Measurements from ENCODE around the gene TXN2.

TXN2 gene

DNA sequence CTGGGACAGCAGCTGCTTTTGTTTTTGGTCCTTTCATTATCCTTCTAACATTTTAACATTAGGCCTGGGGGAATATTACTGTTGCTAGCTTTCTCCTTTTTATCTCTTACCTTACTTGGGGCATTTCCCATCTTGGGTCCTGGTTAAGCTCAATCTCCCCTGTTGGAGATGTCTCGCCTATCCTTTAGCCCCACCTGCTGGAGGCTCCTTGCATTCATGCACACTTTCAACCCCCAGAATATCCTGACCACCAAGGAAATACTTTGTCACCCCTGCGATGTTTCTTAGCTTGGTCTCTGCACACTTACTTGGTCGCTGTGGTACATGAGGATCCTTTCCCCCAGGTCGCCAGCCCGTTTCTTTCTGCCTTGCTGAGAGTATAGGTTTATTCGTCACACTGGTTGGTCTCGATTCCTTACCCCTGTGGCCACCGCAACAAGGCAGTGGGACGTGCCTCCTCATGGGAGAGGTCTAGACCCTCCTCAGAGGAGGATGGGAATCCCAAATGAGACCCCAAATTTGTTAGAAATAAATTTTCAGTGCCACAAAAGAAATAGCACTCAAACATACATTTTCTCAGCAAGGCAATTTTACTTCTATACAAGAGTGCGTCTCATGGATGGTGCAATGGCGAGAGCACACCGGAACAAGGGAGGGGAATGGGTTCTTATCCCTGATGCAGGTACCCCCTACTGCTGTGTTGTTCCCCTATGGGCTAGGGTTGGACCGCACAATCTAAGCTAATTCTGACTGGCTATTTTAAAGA, 5.4 kb upstream of the TXN2 start:
- DNase-seq (ENCODE audit: low read depth, low spot score) = no peak

DNA sequence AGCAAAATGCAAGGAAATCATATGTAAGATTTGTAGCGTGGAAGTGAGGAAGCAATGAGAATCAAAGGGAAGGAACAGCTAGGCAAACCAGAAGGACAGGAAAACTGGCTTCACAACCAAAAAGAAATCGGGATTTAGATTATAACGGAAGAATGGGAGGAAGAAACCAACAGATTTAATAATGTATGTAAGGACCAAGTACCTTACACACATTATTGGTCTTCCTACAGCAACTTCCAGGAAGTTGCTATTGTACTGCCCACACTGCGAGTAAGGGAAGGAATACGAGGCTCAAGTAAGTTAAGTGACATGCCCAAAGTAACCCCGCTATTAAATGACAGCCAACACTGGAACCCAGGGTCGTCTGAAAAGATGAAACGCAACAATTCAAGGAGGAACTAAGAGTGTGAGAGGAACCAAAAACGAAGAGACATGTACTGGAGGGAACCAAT, 473 bp downstream of the TXN2 start:
- no peak for DNase-seq (ENCODE audit: low read depth, low spot score)

DNA sequence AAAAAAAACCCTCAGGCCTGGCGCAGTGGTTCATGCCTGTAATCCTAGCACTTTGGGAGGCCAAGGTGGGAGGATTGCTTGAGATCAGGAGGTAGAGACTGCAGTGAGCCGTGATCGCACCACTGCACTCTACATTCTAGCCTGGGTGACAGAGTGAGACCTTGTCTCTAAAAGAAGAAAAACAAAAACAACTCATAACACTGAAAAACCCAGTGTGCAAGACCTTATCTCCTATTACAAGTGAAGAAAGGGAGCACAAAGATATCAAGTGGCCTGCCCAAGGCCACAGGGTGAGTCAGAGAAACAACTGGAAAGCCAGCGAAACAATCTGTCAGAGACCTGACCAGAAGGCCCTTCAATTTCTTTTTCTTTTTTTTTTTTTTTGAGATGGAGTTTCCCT, 2.5 kb downstream of the TXN2 start:
- no peak for DNase-seq (ENCODE audit: low read depth, low spot score)

DNA sequence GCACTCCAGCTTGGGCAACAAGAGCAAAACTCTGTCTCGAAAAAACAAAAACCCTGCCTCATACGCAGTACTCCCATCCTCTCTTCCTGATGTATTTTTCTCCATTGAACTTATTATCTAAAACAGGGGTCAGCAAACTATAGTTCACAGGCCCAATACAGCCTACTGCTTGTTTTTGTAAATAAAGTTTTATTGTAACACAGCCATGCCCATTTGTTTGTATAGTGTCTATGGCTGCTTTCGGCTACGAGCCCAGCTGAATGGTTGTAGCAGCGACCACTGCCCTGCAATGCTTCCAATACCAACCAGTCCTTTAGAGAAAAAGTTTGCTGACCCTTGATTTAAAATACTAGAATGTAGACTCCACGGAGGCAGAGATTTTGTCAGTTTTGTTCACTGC, 6.1 kb downstream of the TXN2 start:
- DNase-seq (ENCODE audit: low read depth, low spot score) = no peak

DNA sequence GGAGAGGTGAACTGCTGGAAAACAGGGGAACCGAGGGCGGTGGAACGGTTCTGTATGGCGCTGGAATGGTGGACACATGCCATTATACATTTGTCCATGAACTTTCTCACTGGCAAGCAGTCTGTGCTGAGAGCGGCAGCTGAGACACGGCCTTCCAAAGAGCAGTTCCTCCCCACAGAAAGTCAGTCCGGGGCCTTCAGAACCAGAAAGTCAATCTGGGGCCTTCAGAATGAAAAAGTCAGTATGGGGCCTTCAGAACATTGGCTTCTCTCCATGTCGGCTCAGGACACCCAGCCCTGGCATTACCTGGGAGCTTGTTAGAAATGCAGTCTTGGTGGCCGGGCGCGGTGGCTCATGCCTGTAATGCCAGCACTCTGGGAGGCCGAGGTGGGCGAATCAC, 8.8 kb downstream of the TXN2 start:
- no peak for DNase-seq (ENCODE audit: low read depth, low spot score)

GRCh38 chr22:36471341-36471821, 10.1 kb downstream of the TXN2 start:
- DNase-seq (ENCODE audit: low read depth, low spot score) = no peak

DNA sequence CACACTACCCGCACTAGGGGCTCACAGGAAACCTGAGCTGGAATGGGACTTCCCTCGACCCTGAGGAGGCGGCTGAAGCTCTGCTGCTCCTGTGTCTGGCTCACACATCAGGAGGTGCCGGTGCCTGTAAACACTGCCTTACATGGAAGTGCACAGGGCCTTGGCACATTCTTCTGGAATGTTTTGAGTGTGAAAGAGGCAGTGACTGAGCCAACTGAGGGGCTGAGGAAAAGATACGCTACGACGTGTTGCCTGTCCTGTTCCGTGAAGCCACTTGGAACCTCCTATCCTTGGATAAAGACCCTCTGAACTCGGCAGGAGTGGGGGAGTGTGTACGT, 10.5 kb downstream of the TXN2 start:
- no peak for DNase-seq (ENCODE audit: low read depth, low spot score)

GRCh38 chr22:36470162-36470993, 11.1 kb downstream of the TXN2 start:
- no peak for DNase-seq (ENCODE audit: low read depth, low spot score)

GRCh38 chr22:36469094-36469710, 12.2 kb downstream of the TXN2 start:
- DNase-seq (ENCODE audit: low read depth, low spot score) = no peak

DNA sequence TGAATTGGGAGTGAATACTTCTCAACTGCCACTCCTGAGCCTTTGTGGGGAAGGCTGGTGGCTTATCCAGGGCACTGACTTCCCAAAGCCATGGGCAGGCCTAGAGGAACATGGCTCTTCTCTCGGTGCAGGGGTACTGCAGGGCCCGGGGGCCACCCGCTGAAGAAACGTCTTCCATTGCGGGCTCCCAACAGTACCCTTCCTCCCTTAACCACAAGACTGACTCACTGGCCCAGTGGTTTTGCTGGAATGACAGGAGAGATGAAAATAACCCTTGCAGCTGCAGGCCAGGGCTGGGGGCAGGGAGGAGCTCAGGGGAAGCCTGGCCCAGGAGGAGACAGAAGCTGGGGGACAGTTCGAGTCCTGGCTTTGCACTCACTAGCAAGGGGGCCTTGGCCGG, 13.5 kb downstream of the TXN2 start:
- DNase-seq (ENCODE audit: low read depth, low spot score) = no peak

DNA sequence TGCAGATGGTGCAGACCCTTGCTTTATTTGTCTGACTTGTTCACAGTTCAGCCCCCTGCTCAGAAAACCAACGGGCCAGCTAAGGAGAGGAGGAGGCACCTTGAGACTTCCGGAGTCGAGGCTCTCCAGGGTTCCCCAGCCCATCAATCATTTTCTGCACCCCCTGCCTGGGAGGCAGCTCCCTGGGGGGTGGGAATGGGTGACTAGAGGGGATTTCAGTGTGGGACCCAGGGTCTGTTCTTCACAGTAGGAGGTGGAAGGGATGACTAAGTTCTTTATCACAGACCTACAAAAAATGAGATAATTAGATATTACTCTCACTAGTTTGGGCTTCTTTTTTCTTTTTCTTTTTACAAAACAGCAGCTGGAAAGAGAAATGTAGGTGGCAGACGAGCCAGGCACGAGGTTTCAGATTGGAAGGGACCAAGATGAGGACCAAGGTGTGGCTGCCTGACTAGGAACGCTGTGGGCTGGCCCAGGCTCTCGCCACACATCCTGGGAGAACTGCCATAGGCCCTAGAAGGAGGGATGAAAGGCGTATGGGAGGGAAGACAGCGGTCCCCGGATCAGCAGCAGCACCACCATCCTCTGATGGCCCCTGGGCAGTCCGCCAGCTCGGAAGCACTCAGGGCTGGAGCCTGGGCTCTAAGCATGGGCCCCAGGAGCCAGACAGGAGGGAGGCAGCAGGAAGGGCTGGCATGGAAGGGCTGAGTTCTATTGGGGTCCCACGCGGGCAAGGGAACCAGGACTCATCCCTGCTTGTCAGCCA, 14.2 kb downstream of the TXN2 start:
- DNase-seq (ENCODE audit: low read depth, low spot score) = no peak

DNA sequence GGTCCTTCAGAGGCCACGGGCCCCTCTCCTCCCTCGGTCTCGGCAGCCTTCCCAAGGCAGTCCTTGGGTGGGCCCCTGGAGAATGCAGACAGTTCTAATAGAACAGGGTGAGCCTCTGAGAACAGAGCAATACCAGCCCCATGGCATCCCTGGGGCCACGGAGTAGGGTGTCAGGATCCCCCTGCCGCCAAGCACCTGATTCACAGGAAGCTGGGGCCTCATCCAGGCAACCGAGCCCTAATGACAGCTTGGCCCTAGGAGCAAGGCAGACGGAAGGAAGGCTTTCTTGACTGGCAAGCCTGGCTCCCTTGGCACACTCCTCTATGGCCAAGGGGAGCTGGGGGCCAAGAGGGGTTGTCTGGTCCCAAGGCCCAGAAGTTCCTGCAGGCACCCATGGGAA, 15.2 kb downstream of the TXN2 start:
- no peak for DNase-seq (ENCODE audit: low read depth, low spot score)

DNA sequence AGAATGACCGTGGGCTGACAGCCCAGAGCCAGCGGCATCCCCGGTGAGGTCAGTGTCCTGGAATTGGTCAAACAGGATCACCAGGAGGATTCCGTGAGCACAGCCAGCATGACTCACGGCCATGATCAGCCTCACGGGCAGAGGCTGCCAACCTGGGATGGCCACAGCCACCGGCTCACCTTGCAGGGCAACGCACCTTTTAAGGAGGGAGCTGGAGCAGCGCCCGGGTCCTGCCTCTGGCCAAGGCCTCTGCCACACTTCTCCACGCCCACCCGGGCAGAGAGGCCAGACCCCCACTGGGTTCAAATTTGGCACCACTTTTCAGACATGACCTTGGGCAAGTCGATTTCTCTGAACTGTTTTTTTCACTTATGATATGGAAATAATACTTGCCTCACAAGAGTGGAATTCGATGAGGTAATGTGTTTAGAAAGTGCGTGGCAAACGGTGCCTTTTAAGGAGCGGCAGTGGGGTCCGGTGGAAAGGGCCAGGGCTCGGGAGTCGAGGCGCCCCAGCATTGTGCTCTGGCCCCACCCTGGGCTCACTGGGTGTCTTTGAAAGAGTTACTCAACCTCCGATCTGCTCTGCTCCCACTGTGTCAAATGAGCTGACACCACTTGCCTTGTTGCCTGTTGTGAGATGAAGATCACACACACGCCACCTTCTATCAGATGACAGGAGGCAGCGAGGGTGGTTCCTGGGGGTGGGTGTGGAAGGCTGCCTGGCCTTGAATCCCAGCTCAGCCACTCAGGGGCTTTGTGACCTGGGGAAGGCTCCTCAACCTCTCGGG, 16.0 kb downstream of the TXN2 start:
- no peak for DNase-seq (ENCODE audit: low read depth, low spot score)

DNA sequence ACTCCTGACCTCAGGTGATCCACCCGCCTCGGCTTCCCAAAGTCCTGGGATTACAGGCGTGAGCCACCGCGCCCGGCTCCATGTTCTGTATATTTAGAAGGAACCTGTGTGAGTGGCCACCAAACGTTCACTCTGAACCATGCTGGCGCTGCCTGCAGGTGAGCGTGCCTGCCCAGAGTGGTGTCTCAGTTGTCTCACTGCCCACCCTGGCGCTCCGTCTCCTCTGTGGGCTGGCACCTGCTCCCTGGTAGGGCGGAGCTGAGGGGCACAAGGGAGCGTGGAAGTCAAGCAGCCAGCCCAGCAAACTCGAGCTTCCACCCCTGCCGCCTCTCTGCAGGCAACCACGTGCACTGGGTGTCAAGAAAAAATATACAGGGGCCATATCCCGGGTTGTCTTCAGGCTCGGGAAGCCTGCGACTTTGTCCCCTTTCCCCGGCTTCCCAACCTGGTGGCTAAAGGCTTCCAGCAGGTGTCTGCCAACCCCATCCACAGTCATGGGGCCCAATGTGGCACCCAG, 16.7 kb downstream of the TXN2 start:
- DNase-seq (ENCODE audit: low read depth, low spot score) = no peak

GRCh38 chr22:36463783-36464184, 17.7 kb downstream of the TXN2 start:
- no peak for DNase-seq (ENCODE audit: low read depth, low spot score)

- no peak for DNase-seq (ENCODE audit: low read depth, low spot score)
Observed at GRCh38 chr22:36461665-36462649, 19.5 kb downstream of the TXN2 start.

DNA sequence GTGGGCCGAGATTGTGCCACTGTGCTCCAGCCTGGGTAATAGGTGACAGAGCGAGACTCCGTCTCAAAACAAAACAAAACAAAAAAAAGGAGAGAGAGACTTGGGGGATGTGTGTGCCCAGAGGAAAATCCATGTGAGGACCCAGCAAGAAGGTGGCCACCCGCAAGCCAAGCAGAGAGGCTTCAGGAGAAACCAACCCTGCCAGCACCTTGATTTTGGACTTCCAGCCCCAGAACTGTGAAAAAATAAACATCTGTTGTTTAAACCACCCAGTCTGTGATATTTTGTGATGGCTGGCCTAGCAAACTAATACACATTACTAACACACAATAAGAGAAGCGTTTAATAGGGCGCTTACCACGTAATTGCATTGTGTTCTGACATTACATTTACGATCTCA, 21.2 kb downstream of the TXN2 start:
- DNase-seq (ENCODE audit: low read depth, low spot score) = no peak

DNA sequence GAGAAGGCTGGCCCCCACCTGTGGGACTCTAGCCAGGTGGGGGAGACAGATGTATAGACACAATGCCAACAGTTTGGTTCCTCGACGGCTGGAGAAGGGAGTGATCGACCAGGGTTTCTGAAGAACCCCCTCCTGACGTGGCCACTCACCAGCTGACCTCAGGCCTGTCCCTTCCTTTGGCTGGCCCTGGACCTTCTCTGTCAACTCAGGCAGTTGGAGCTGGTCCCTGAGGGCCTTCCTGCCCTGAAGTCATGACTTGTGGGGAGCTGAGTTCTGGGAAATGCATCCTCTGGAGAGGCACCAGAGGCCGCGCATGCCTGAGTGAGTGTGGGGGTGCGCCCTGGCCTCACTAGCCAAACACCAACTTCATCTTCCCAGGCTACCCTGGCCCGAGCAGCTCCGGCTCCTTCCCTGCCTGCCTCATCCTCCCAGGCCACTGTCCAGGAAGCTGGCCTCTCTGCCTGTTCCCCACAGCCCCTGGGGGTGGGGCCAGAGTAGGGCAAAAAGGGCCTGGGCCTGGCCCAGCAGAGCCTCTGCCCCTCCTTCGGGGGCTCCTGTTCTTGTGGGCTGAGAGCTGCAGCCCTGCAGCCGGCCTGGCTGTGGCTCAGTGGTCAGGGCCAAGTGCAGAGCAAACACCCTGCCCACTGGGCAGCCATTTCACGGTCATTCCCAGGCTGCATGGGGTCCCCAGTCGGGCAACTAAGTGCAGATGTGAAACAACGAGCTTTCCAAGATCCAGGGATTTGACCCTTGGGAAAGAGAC, 23.6 kb downstream of the TXN2 start:
- no peak for DNase-seq (ENCODE audit: low read depth, low spot score)

DNA sequence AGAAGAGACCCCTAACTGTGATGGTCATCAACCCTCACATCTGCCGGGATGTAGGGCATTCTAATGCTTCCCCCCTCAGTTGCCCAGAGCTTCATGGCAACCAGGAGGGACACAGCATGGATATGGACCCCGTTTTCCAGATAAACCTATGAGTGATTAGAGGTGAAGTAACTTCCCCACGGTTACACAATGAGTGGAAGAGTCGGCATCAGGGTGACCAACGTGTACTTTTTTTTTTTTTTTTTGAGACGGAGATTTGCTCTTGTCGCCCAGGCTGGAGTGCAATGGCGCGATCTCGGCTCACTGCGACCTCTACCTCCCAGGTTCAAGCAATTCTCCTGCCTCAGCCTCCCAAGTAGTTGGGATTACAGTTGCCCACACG, 25.0 kb downstream of the TXN2 start:
- no peak for DNase-seq (ENCODE audit: low read depth, low spot score)
